Measurements from ENCODE around the gene SH2D7.

SH2D7 gene

DNA sequence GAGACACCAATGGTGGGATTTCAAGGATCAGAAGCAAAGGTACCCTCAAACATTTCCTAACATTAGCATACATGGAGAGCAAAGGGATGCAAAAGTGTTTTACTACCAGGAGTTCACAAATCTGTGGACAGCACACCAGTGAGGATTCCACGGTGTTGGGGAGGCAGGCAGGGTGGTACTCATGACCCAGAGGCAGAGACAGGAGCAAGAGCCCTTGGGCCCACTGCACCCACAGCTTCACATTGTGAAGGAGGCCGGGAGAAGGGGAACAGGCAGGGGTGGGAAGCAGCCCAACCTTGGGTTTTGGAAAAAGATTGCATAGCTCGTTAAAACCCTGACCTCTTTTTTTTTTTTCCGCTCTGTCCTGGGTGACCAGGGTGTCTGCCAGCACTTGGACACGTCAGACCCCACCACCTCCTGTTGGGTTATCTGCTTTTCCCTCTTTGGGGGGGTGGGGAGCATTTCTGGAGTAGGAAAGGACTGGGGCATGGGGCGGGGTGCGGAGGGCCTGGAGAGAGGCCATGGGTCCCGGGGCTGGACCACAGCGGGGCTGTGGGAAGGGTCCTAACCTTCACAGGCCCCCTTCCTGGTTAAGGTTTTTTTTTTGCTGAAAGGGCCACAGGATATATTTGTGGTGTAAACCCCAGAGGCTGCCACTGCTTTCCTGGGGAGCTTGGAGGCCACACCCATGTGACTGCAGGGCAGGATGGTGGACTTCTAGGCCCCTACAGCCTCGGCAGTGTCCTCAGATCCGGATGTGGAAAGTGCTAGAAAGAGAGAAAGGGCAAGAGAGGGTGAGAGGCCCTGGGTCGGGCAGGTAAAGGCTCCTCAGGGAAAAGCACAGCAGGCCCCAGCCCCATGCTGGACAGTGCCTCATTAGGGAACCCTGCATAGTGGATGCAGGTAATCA lies 12.5 kb downstream of the SH2D7 start:
- no peak for DNase-seq

DNA sequence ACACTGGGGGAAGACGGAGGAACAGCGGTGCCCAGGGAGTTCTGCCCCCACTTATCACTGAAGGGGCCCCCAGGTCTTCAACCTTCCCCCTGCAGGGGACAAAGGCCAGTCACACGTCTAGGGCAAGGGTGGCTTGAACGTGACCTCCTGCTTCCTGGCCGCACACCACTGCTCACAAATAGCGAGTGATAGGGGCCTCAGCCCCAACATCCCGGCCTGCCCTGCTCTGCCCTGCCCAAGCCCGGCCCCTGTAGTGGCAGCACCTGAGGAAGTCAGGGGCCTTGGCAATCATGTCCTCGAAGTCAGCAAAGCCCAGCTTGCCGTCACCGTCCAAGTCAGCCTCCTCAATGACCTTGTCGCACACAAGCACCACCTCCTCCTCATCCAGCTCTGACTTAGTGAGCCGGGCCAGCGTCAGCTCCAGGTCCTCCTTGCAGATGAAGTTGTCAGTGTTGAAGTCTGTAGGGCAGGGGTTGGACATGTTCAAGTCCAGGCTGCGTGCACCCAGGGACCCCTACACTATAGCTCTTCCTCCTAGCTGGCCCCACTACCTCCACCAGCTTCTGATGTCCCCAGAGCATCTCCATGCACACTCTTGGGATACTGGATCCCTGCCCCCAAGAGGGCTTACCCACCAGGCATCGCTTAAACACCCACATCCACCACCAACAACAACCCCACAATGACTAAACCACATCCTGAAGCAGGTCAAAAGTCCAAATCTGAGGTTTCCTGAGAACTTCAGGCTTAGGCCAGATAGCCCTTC lies 13.3 kb downstream of the SH2D7 start:
- DNase-seq, result no peak

DNA sequence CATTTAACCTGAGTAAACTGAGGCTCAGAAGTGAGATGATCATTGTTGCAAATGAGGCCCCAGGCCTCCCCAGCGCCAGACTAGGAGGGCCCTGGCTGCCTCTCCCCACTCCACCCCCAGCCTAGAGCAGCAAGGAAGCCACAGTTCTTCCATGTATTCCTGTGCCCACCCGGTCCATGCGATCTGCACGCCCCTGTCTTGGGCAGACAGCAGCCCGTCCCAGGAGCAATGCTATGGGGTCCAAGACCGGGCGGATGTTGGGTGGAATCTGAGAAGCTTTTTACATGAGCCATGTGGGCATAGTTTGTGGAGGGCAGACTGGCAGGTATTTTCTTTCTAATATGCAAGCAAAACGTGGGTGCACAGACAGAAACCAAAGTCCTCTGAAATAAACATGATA lies 15.1 kb downstream of the SH2D7 start:
- no peak for DNase-seq

DNA sequence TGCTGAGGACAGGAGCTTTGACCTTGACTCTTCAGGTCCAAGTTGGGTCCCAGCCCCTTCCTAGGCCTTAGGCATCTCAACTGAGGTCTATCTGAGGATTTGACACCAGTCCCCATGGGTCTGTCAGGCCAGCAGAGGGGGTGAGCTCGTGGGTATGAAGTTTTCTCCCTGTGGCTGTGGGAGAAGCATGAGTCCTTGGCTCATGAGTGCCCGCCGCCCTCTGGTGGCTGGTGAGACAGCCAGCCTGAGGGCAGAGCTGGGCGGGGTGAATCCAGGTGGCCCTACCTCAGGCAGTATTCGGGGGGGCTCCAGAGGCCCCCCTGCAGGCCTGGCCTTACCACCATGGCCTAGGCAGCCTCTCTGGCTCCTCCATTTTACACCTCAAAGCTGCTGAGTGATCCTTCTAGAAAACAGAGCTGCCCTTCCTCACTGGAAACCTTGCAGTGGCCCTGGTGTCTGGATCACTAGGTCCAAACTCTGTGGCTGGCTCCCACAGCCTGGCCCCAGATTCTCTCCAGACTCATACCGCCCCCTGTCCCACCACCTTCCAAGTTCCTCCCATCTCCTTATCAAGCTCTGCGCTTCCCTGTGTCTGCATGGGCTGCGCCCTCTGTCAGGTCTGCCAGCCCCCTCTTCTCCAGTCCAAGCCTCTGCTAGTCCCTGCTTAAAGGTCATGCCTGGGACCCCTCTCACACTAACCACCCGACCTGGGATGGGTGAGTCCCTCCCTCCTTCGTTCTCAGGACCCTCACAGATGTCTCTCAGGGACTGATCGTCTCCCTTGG lies 16.1 kb downstream of the SH2D7 start:
- peak; percentile 85 to 87 for DNase-seq

DNA sequence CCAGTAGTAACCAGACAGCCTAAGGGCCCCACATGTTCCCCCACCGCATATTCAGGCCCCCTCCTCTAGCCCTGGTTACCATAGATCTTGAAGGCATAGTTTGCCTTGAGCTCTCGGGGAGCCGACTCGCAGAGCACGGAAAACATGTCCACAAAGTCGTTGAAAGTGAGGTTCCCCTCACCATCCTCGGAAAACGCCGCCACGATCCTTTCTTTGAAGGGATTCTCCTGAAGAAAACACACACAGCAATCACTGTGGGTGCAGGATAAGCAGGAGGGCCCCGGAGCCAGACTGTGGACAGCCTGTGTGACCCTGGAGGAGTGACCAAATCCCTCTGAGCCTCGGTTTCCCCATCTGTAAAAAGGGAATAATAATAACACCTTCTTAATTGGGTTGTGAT lies 16.8 kb downstream of the SH2D7 start:
- no peak for DNase-seq

DNA sequence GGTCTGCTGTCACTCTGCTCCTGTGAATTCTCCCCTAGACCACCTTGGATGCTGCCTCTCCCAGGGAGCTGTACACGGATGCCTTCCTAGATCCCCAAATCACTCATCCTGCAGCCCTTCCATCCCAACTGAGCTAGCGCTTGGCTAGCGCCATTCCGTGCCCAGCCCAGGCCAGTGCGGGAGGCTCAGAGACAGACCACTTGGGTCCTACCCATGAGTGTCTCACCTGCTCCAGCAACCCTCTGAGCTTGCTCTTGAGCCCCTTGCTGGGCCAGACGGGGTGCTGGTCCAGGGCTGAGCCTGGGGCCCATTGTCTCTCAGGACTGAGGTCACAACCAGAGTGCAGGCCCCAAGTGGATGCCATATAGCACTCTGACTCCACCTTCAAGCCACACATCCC lies 17.7 kb downstream of the SH2D7 start:
- no peak for DNase-seq

DNA sequence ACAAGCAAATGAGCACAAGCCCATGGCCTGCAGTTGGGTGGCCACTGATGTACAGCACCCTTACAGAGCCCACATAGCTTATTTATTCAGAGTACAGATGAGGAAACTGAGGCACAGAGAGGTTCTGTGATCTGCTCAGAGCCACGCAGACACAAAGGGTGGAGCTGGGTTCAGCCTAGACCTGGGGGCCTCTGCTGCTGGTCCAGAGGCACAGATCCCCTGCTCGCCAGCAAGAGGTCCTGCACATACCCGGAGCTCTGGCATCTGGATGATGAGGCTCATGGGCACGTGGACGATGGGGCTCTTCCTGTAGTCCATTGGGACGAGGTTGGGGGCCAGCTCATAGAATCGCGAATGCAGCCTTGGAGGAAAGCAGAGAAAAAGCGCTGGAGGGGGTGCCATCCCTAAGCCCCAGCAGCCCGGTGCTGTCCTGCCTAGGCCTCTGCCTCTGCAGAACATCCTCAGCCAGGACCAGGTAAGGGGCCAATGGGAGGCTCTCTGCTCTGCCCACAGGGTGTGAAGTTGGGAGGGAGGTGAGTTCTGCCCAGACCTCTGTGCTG lies 18.6 kb downstream of the SH2D7 start:
- no peak for DNase-seq

DNA sequence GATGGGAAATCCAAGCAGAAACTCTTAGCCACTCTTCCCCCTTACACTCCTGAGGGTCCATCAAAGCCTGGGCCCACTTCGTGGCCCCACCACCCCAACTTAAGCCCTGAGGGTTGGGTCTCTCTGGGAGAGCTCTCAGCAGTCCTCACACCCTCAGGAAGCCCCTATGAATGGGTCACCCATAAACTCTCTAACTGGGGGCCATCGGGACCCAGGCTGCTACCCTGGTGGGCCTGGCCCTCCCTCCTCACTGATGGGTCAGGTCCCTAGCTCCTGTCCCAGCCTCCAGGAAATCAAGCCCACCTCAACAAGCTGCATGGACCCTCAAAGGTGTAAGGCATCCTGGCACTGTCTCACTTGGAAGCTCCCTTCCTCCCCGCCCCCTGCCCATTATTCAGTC lies 19.4 kb downstream of the SH2D7 start:
- no peak for DNase-seq

DNA sequence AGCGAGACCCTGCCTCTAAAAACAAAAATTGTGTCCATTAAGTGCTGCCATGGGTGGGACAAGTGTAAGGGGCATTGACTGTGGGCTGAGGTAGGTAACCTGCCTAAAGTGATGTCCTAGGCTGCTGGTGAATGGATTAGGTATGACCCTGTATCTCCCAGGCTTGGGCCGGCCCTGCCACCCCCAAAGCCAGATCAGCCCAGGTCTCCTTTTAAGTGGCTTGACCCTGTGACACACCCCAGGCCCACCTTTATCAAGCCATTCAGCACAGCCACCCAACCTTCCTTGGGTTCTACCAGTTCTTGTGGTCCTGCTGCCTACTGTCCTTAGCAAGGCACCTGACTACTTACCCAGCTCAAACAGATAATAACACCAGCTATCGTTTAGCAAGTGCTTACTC lies 20.2 kb downstream of the SH2D7 start:
- no peak for DNase-seq

DNA sequence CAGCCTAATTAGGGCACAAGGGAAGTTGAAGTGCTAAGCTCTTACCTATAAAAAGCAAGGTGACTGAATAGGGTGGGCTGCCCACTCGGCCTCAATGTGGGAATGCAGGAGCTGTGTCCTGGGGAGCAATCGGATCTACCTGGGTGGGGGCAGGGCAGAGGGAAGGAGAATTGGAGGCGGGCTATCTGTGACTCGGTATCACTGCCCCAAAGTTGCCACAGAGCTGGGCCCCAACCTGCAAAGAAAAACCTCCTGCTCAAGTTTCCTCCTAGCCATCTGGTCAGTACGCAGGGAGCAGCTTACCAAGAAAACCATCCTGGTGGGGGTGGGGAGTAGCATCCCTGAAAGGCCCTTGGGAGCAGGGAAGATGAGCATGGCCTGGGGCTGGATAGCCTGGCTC lies 28.2 kb downstream of the SH2D7 start:
- DNase-seq, result no peak

DNA sequence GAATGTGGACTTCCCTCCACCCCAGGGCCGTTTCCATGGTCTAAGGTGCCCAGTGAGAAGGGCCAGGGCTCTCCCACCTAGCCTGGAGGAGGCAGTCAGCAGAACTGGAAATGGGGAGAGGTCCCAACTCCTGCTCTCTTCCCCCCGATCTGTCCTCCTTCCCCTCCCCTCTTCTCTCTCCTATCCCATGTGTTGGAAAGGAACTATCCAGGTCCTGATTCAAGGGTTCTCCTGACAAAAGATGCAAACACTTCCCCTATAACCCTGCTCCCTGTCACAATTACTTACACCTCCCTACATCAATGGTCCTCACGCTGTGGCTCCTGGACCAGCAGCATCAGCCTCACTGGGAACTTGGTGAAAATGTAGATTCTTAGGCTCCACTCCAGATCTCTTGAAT lies 32.9 kb downstream of the SH2D7 start:
- no peak for DNase-seq

DNA sequence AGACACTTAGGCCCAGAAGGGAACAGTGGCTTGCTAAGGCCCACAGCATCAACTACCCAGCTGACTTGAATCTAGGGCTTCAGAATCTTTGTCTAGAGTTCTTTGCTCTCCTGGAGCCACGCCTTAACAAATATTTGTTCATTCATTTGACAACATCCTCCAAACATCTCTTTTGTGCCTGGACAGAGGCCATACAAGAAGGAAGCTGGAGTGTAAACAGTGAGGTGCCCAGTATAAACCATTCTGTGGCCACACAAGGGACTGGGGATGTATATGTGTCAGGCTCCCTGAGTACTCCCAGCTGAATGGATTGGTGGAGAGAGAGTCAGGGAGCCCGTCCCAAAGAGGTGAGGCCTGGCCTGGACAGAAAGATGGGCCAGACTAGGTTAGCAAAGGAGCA lies 35.5 kb downstream of the SH2D7 start:
- no peak for DNase-seq

DNA sequence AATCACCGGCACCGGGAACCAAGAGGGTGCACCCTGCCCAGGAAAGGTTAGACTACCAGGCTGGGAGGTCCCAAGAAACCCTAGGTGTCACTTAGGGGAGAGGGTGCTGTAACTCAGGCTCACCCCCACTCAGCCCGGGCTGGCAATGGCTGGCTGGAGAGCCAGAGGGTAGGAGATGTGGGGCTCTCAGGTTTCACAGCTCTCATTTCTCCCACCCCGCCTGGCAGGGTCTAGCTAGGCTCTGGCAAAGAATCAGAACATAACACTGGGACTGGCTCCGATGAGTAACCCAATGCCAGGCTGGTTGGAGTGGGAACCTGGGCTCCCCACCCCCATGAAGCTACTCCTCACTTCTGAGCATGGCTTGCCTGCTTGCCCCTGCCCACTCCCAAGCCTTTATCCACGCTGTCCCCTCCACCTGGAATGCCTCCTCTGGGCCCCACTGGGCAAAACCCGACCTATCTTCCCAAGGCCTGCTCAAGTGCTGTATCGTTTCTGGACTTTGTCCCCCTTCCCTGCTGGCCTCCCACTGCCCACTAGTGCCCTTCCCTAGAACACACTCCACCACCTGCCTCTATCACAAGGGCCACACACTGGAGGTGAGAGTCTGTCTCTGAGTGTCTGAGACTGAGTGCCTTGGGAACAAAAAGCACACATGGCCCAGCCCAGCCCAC lies 36.9 kb downstream of the SH2D7 start:
- no peak for DNase-seq

DNA sequence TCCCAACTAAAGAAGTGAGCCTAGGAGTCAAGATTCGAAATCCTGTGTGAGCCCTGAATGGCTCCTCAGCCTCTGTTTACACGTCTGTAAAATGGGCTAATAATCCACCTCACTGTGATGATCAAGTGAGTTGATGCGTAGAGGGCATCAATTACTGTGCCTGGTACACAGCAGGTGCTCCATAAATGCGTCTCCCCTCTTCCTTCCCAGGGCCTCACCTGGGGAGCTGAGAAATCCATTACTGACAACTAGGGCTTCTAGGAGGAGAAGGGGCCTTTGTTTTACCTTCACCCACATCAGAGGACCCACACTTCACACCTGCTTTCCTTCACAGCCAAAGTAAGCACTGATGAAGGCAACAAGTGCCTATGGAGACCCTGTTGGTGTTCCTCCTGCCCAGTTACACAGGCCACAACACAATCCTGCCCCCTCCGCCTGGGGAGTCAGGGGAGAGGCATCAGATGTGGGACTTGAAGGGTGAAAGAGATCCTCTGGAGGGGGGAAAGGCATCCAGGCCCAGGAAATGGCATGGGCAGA lies 37.5 kb downstream of the SH2D7 start:
- no peak for DNase-seq

DNA sequence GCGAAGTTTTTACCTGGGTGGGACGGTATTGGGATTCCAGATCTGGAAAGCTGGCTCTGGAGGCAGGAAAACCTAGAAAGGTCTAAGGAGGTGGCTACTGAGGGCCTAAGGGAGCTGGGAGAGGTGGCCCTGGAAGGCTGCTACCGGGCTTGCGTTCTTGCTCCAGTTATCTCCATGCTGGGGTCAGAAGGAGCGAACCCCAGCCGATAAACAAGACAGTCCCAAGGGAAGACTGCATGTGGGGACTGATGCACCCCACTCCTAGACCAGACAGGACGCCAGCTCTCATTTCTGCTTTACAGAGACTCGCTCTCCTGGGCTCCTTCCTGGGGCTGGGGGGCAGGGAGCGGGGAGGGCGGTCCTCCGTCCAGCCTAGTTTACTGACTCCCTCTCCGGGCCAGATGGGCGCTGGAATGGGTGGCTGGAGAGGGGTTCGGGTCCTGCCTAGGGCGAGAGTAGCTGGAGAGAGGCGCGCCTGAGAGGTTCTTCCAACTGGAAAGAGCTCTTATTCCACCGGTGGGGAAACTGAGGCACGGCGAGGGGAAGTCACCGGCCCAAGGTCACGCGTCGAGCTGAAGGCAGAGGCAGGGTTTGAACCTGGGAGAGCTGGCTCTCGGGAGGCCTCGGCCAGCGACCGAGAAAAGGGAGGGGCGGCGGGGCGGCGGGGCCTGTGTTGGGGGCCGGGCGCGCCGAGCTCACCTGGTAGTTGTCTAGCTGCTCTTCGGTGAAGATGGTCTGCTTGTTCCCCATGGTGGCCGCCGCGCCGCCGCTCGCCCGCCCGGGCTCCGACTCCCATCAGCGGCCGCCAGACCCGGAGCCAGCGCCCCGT lies 38.3 kb downstream of the SH2D7 start:
- peak in 1 of 2 experiments; percentile 7 for DNase-seq

DNA sequence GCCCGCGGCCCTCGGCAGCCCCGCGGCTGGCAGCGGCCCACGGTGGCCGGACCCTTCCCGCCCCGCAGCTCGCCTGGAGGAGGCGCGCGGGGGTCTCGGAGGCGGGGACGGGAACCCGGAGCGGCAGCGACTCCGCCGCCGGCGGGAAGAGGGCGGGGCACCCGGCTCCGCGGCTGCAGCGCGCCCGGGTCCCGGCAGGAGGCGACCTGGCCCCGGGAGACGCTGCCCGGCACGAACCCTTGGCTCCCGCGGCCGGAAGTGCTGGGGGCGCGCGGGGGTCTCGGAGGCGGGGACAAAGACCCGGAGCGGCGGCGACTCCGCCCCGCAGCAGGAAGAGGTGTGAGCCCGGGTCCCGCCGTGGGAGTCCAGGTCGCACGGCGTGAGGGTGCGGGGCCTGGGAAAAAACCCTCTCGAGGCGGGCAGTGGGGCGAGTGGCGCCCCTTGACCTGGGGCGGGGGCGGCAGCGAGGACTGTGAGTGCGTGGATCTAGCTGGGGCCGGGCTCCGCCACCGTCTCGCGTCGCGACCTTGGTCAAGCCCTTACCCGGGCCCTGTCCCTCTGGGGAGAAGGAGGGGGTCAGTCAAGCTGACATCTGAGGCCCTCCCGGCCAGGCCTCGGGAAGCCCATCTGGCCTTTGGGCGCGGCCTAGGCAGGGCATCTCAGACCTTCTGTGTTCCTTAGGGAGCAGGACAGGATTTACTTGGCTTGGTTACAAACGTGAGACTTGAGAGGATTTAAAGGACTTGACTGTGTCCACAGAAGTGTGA lies 39.1 kb downstream of the SH2D7 start, which contains the start of gene CIB2:
CIB2 (minus strand) TSS at position 151 of the 767 bp plus-strand sequence. CDS start 230 bp downstream, outside the sequence.
- peak; percentile 57 to 64 for DNase-seq

DNA sequence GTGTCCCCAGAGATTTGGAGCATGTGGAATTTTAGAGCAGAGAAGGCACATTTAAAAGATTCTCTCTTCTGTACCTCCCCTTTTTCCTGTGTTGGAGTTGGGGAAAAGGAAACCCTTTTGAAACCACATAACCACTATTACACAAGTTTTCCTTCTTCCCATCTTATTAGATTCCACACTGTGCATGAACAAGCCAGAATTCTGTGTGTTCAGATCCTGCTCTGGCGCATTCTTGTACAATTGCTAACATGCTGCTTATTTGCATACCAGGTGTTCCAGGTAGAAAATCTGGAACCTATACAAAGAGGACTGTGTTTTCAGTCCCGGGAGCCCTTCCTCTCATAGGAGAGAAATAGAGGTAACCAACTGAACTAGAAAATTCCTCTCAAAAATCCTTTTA lies 41.4 kb downstream of the SH2D7 start:
- no peak for DNase-seq

DNA sequence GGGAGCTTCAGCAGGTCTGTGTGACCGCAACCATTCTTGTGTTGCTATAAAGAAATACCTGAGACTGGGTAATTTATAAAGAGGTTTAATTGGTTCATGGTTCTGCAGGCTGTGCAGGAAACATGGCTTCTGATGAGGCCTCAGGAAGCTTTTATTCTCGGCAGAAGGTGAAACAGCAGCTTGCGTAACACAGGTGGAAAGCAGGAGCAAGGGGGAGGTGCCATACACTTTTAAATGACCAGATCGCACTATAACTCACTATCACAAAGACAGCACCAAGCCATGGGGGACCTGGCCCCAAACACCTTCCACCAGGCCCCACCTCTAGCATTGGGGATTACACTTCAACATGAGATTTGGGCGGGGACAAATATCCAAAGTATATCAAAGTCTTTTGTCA lies 47.2 kb downstream of the SH2D7 start:
- DNase-seq, result no peak

DNA sequence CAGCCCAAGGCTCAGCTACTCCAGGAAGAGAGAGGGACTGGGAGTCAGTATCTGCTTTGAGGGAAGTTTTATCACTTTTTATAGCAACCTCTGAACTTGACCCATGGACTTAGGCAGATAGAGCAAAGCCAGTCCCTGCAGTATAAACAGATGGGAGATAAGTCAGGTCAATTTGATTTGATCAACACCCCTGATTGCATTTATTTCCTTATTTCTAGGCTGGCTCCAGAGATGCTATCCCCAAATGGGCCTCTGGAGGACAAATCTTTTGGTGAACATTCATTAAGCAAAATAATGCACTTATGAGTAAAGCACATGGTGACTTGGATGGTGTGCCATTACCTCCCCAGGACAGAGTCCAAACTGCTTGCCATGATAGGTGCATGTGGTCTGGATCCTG lies 47.9 kb downstream of the SH2D7 start:
- no peak for DNase-seq

DNA sequence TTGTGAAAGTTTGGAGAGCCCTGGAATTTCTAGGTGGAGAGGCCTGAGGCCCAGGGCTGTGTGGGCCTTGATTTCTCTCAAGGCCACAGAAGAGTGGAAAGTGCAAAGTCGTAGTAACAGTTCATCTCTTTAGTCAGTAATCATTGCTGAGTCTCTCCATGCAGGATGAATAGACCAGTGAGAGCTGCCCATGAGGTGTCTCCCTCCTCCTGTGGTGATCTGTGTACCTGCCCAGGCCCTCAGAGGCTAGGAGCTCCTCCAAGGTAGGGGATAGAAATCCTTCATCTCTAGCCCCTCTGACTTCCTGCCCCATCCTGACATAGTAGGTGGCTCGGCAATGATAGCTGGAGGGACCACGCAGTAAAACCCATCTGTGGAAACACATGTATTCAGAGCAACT lies 50.0 kb downstream of the SH2D7 start:
- DNase-seq, result no peak
